GM19455 (cell line): Measurements from ENCODE around the gene ZNF648.
"Not testable (repeated sequence)": the region's sequence is repeated elsewhere in the genome, so short reads cannot be mapped to it uniquely, and the experiment has no call there.

Source experiments
- ATAC-seq: cut with Tn5 transposase; IDR thresholded peaks from one replicate; pipeline ENCODE4 v1.9.1; 2021; ENCODE audit not compliant: unreplicated experiment

Gene ZNF648

GRCh38 chr1:182080040-182080439 is 18.5 kb upstream of the ZNF648 start:
- no peak for ATAC-seq

- ATAC-seq: no peak
These were observed 10.4 kb upstream of the ZNF648 start for GRCh38 chr1:182071924-182072323.

- no peak for ATAC-seq
These were observed 7.5 kb upstream of the ZNF648 start for GRCh38 chr1:182069028-182069466.

GRCh38 chr1:182066934-182067333 is 5.4 kb upstream of the ZNF648 start:
- no peak for ATAC-seq

GRCh38 chr1:182065126-182065845 is 3.8 kb upstream of the ZNF648 start:
- ATAC-seq: no peak

- ATAC-seq: no peak
These were observed 3.1 kb upstream of the ZNF648 start for GRCh38 chr1:182064611-182065010.

GRCh38 chr1:182062223-182062622 is 711 bp upstream of the ZNF648 start:
- ATAC-seq: no peak

GRCh38 chr1:182060877-182061276 is 635 bp downstream of the ZNF648 start:
- ATAC-seq: no peak

- ATAC-seq: no peak
These were observed 1.6 kb downstream of the ZNF648 start for GRCh38 chr1:182059936-182060335.

- ATAC-seq: no peak
These were observed 4.7 kb downstream of the ZNF648 start for GRCh38 chr1:182056601-182057366.

- ATAC-seq: no peak
These were observed 6.7 kb downstream of the ZNF648 start for GRCh38 chr1:182054698-182055326.

GRCh38 chr1:182052355-182052754 is 9.2 kb downstream of the ZNF648 start:
- no peak for ATAC-seq

- no peak for ATAC-seq
These were observed 9.6 kb downstream of the ZNF648 start for GRCh38 chr1:182051938-182052337.

GRCh38 chr1:182050481-182051448 is 10.7 kb downstream of the ZNF648 start:
- ATAC-seq: no peak

- ATAC-seq: no peak
These were observed 12.9 kb downstream of the ZNF648 start for GRCh38 chr1:182048562-182048961.

GRCh38 chr1:182046763-182047162 is 14.7 kb downstream of the ZNF648 start:
- ATAC-seq: no peak

- ATAC-seq: not testable (repeated sequence)
These were observed 16.0 kb downstream of the ZNF648 start for GRCh38 chr1:182045481-182045880.

GRCh38 chr1:182041615-182042014 is 19.9 kb downstream of the ZNF648 start:
- ATAC-seq: no peak

- ATAC-seq: no peak
These were observed 23.3 kb downstream of the ZNF648 start for GRCh38 chr1:182038220-182038619.

GRCh38 chr1:182035097-182035770 is 26.3 kb downstream of the ZNF648 start:
- no peak for ATAC-seq
